GM23248 (cell line): Measurements from ENCODE around the gene IQCM. TPM values are rescaled to one million over a fixed set of nuclear protein-coding genes. Genes with fewer than 3 reads are reported as not detected.

Experiments used
- DNase-seq: peaks from one replicate; pipeline ENCODE4 v3.0.0-alpha.2; 2015
- H2AFZ ChIP-seq: fragments of 200-600 bp; sonication (generic); 2 replicates; pipeline ENCODE4 v1.6.1; 2016; ENCODE audit warnings: antibody characterized with exemption
- H3F3A ChIP-seq: fragments of 200-600 bp; sonication (generic); 2 replicates; pipeline ENCODE4 v1.6.1; 2016; ENCODE audit warnings: mild to moderate bottlenecking, antibody characterized with exemption, mixed run types; ENCODE audit not compliant: insufficient read depth
- H3K27ac ChIP-seq: fragments of 200-600 bp; sonication (generic); 2 replicates; pipeline ENCODE4 v1.5.1; 2016; ENCODE audit warnings: mild to moderate bottlenecking
- H3K27me3 ChIP-seq: fragments of 200-600 bp; sonication (generic); replicated peaks from 2 replicates; pipeline ENCODE4 v1.6.1; 2016; ENCODE audit warnings: mild to moderate bottlenecking; ENCODE audit not compliant: insufficient read depth
- H3K36me3 ChIP-seq: fragments of 200-600 bp; sonication (generic); 2 replicates; pipeline ENCODE4 v1.6.1; 2016; ENCODE audit warnings: low read depth, mild to moderate bottlenecking
- H3K4me1 ChIP-seq: fragments of 200-600 bp; sonication (generic); 2 replicates; pipeline ENCODE4 v1.6.1; 2016; ENCODE audit warnings: mild to moderate bottlenecking; ENCODE audit not compliant: insufficient read depth
- H3K4me2 ChIP-seq: fragments of 200-600 bp; sonication (generic); one replicate; pipeline ENCODE4 v1.6.1; 2016; ENCODE audit warnings: mild to moderate bottlenecking; ENCODE audit not compliant: unreplicated experiment
- H3K4me3 ChIP-seq: fragments of 200-600 bp; sonication (generic); 2 replicates; pipeline ENCODE4 v1.5.1; 2016; ENCODE audit warnings: mild to moderate bottlenecking
- H3K79me2 ChIP-seq: fragments of 200-600 bp; sonication (generic); 2 replicates; pipeline ENCODE4 v1.6.1; 2016; ENCODE audit warnings: mild to moderate bottlenecking; ENCODE audit not compliant: insufficient read depth
- H3K9ac ChIP-seq: fragments of 200-600 bp; sonication (generic); 2 replicates; pipeline ENCODE4 v1.6.1; 2016; ENCODE audit warnings: mild to moderate bottlenecking
- H3K9me2 ChIP-seq: fragments of 200-600 bp; sonication (generic); 2 replicates; pipeline ENCODE4 v1.6.1; 2016; ENCODE audit warnings: mixed run types, mild to moderate bottlenecking, moderate library complexity; ENCODE audit not compliant: insufficient read depth
- H3K9me3 ChIP-seq: fragments of 200-600 bp; sonication (generic); one replicate; pipeline ENCODE4 v1.6.1; 2017; ENCODE audit warnings: low read depth
- H4K20me1 ChIP-seq: fragments of 200-600 bp; sonication (generic); 2 replicates; pipeline ENCODE4 v1.6.0; 2016; ENCODE audit not compliant: insufficient read depth
- EZH2 ChIP-seq: fragments of 200-600 bp; sonication (generic); IDR thresholded peaks from 2 replicates; pipeline ENCODE4 v1.6.1; 2018; ENCODE audit warnings: antibody characterized with exemption, mild to moderate bottlenecking; ENCODE audit not compliant: insufficient read depth, poor library complexity, severe bottlenecking
- EZH2phosphoT487 ChIP-seq: fragments of 200-600 bp; sonication (generic); IDR thresholded peaks from 2 replicates; pipeline ENCODE4 v1.6.1; 2018; ENCODE audit warnings: antibody characterized with exemption, moderate library complexity, mild to moderate bottlenecking, low read depth; ENCODE audit not compliant: insufficient read depth
- WGBS, 2 experiments: methylation state at CpG; one replicate each; pipeline ENCODE4 v1.1.6; 2015 to 2017; ENCODE audit warnings: low lambda C conversion rate in 2 of 2, low coverage in 1 of 2; ENCODE audit errors: missing lambda C conversion rate in 2 of 2; 5-methylcytosine and 5-hydroxymethylcytosine counted together
- in situ Hi-C: fragments of 300-500 bp; cut with MboI; formaldehyde crosslinking; loops from 2 replicates; pipeline ENCODE4 v1.15.0; 2020
- polyA plus RNA-seq: library from polyadenylated mRNA; unstranded; fragments of >200 nt; fragmentation: Nextera tagmentation; extraction: Ambion mirVana; gene quantifications from 2 replicates; pipeline ENCODE4 v1.2.1, GENCODE V29; 2016
- total RNA-seq: library from RNA; depleted of rRNA; stranded (reverse); fragments of >200 nt; shearing (Covaris generic); gene quantifications from 2 replicates; pipeline ENCODE4 v1.2.3, GENCODE V29; 2014

The IQCM gene
- total and polyA plus RNA-seq, 2 experiments from 2014 or later, result 0.11 TPM; not detected in 1

- Histone ChIP-seq H3K36me3 (no peaks in the 10 kb centered on the region), H3K4me2 (no peak overlapping the region), H3K79me2 (no peaks in the 10 kb centered on the region), H3F3A (no peaks in the 10 kb centered on the region), H3K4me3 (no peak overlapping the region), H3K27ac (no peak overlapping the region), H3K9me2 (no peaks in the 10 kb centered on the region), H3K4me1 (no peaks in the 10 kb centered on the region), H3K9me3 (no peaks in the 10 kb centered on the region), H2AFZ (no peak overlapping the region), H3K27me3 (no peaks in the 10 kb centered on the region), H3K9ac (no peak overlapping the region), H4K20me1 (no peaks in the 10 kb centered on the region)
- no peak for DNase-seq
- TF ChIP-seq EZH2phosphoT487 (no peak), EZH2 (no peak)
- in situ Hi-C loops, result no loop called here
- 64 to 92% methylated on average over 1 of the region's 1 CpG for WGBS, 2 experiments
These were observed 98.9 kb downstream of the IQCM start for GRCh38 chr4:149716728-149717127.

- in situ Hi-C loops, result no loop called here
- 84% methylated on average over 14 of the region's 14 CpGs for WGBS, 2 experiments
These were observed 99.6 kb downstream of the IQCM start for GRCh38 chr4:149715822-149716585.

DNA sequence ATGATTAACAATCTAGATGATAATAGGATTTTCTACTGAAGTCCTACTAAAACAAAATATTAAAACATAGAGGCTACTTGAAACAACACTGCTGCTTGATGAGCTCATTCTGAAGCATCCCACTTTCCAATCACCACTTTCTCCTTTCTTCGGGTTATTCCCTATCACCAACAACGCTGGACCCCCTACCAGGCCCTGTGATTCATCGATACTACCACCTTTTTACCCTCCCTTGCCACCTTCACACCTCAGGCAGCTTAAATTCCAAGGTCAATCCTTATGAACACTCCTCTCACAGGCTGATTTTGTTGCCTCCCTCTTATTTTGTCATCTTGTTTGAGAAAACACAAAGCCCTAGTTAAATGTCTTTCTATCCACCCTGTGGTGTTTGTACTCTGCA is 102.6 kb downstream of the IQCM start:
- Histone ChIP-seq H3K4me1 (peaks cover 18% of the 10 kb centered on the region), H3K79me2 (no peaks in the 10 kb centered on the region), H3K9me2 (no peaks in the 10 kb centered on the region), H3K4me3 (no peak overlapping the region), H3K27me3 (no peaks in the 10 kb centered on the region), H4K20me1 (no peaks in the 10 kb centered on the region), H3K9ac (no peak overlapping the region), H3K27ac (no peak overlapping the region), H2AFZ (no peak overlapping the region), H3F3A (peaks cover 17% of the 10 kb centered on the region), H3K36me3 (no peaks in the 10 kb centered on the region), H3K9me3 (no peaks in the 10 kb centered on the region), H3K4me2 (no peak overlapping the region)
- WGBS, 2 experiments, result 89 to 96% methylated on average over 3 of the region's 3 CpGs
- in situ Hi-C loops, result no loop called here
- DNase-seq, result no peak
- TF ChIP-seq EZH2phosphoT487 (no peak), EZH2 (no peak)

More at GRCh38 chr4:149715822-149716585, 99.6 kb downstream of the IQCM start:
- H3K36me3 ChIP-seq, result no peaks in the 10 kb centered on the region
- H3F3A ChIP-seq, result no peaks in the 10 kb centered on the region
- H3K27me3 ChIP-seq, result no peaks in the 10 kb centered on the region
- no peak overlapping the region for H3K4me2 ChIP-seq
- no peak overlapping the region for H3K4me3 ChIP-seq
- H3K79me2 ChIP-seq, result no peaks in the 10 kb centered on the region
- H4K20me1 ChIP-seq, result no peaks in the 10 kb centered on the region
- no peaks in the 10 kb centered on the region for H3K9me2 ChIP-seq
- DNase-seq, result no peak
- H3K9me3 ChIP-seq, result no peaks in the 10 kb centered on the region
- no peak overlapping the region for H2AFZ ChIP-seq
- H3K27ac ChIP-seq, result no peak overlapping the region
- H3K4me1 ChIP-seq, result no peaks in the 10 kb centered on the region
- TF ChIP-seq EZH2phosphoT487 (no peak), EZH2 (no peak)
- H3K9ac ChIP-seq, result no peak overlapping the region

DNA sequence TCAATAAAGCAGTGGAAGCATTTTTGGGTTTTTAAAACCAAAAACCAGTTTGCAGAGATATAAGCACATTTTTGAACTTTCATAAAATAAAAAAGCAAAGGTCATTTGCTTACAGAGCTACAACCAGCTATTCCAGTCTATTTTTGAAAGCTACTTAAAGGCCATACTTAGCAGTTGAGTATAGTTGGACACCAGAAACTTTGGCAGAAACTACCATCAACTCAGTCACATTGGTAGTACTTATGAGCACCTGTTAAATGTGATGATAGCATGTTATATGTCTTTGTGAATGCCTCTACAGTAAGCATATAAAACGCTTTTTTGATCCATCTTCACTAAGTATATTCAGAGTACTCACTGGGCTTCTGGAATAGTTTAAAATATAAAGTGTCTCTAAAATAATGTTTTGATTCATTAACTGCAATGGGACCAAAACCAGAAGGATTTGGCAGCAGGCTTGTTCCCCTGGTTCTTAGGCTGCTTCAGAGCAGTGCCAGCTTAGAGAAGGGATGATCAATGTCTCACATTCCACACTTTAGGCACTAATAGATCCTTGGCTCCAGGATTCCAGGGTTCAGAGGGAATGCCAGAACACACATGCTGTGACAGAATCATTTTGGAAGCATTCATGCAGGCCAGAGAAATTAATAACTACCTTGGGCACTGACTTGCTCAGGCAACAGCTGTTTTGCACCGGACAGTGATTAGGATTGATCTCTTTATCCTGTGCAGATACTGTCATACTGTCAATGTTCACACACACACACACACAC is 103.9 kb downstream of the IQCM start:
- H3K9me2 ChIP-seq, result no peaks in the 10 kb centered on the region
- peaks cover 18% of the 10 kb centered on the region for H3F3A ChIP-seq
- no peaks in the 10 kb centered on the region for H3K27me3 ChIP-seq
- H3K79me2 ChIP-seq, result no peaks in the 10 kb centered on the region
- 33 to 52% methylated on average over 2 of the region's 2 CpGs for WGBS, 2 experiments
- H4K20me1 ChIP-seq, result no peaks in the 10 kb centered on the region
- H3K27ac ChIP-seq, result no peak overlapping the region
- DNase-seq, result no peak
- no peak overlapping the region for H3K4me3 ChIP-seq
- no peaks in the 10 kb centered on the region for H3K9me3 ChIP-seq
- peaks cover 30% of the 10 kb centered on the region for H3K4me1 ChIP-seq
- no peak for TF ChIP-seq EZH2
- TF ChIP-seq EZH2phosphoT487, result no peak
- H2AFZ ChIP-seq, result no peak overlapping the region
- no peaks in the 10 kb centered on the region for H3K36me3 ChIP-seq
- H3K4me2 ChIP-seq, result no peak overlapping the region
- in situ Hi-C loops, result no loop called here
- no peak overlapping the region for H3K9ac ChIP-seq
